NT2/D1 (cell line): ENCODE data around the gene MAD1L1.

ENCODE experiments used
- DNase-seq: peaks from one replicate; pipeline ENCODE4 v3.0.0-alpha.2; 2011; ENCODE audit warnings: low read depth, low spot score
- H3K27me3 ChIP-seq: 2 replicates; pipeline ENCODE4 v1.6.0; 2011; ENCODE audit warnings: mild to moderate bottlenecking; ENCODE audit not compliant: insufficient read length, insufficient read depth
- H3K36me3 ChIP-seq: 2 replicates; pipeline ENCODE4 v1.6.1; 2011; ENCODE audit warnings: mild to moderate bottlenecking, low read length, mixed read lengths; ENCODE audit not compliant: insufficient read depth, insufficient read length
- H3K4me1 ChIP-seq: 2 replicates; pipeline ENCODE4 v1.5.1; 2011; ENCODE audit not compliant: insufficient read depth, insufficient read length
- H3K4me3 ChIP-seq: 2 replicates; pipeline ENCODE4 v1.5.1; 2011; ENCODE audit warnings: low read depth; ENCODE audit not compliant: insufficient read length
- H3K9ac ChIP-seq: 2 replicates; pipeline ENCODE4 v1.6.0; 2011; ENCODE audit warnings: low read depth; ENCODE audit not compliant: insufficient read length
- H3K9me3 ChIP-seq: 2 replicates; pipeline ENCODE4 v1.5.1; 2011; ENCODE audit warnings: mild to moderate bottlenecking, low read length; ENCODE audit not compliant: insufficient read depth
- SUZ12 ChIP-seq: IDR thresholded peaks from 2 replicates; pipeline ENCODE4 v1.6.1; 2011; ENCODE audit not compliant: insufficient read length, insufficient read depth; ENCODE audit errors: extremely low read depth
- YY1 ChIP-seq: IDR thresholded peaks from 2 replicates; pipeline ENCODE4 v1.6.1; 2011; ENCODE audit not compliant: insufficient read length, insufficient read depth
- ZNF274 ChIP-seq: IDR thresholded peaks from 2 replicates; pipeline ENCODE4 v1.6.1; 2011; ENCODE audit warnings: mild to moderate bottlenecking, low read depth, low read length

Gene MAD1L1

DNA sequence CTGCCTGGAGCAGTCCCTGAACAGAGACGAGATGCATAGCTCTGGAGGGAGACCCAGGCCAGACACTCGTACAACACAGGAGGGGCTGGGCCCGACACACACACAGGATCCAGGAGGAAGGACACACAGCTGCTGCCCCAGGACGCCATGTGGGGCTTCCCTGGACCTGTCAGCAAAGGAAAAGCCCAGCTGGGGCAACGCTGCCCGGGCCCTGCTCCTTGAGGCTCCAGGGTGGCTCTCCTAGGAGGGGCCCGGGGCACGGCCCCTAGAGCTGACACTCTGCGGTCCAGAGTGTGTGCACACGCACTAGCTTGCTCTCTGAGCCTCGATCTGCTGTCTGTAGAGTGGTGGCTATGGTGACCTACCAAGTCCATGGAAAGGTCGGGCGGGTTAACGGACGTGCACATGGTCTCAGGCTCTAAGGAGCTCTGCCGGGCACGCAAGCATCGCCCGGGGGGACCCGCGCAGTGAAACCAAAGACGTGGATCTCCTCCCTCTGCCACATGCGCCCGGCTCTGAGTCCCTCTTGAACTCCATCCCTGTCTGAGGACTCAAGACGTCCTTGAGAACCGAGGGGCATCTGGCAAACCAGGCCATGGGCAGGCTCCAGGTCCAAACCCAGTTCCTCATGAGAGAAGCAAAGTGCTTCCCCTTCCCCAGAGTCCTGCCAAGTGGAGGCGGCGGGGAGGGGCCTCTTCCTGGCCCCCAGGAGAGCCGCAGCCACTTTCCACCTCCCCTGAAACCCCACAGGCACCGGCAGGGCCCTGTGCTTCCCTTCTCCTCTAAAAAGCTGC, 283.7 kb downstream of the MAD1L1 start:
- H3K4me3 ChIP-seq = no peak overlapping the region
- DNase-seq = no peak
- H3K27me3 ChIP-seq = no peaks in the 10 kb centered on the region
- no peak overlapping the region for H3K9ac ChIP-seq
- peaks cover 8% of the 10 kb centered on the region for H3K4me1 ChIP-seq
- TF ChIP-seq YY1 (no peak), SUZ12 (no peak), ZNF274 (no peak)
- H3K9me3 ChIP-seq = no peaks in the 10 kb centered on the region
- peaks cover 28% of the 10 kb centered on the region for H3K36me3 ChIP-seq

DNA sequence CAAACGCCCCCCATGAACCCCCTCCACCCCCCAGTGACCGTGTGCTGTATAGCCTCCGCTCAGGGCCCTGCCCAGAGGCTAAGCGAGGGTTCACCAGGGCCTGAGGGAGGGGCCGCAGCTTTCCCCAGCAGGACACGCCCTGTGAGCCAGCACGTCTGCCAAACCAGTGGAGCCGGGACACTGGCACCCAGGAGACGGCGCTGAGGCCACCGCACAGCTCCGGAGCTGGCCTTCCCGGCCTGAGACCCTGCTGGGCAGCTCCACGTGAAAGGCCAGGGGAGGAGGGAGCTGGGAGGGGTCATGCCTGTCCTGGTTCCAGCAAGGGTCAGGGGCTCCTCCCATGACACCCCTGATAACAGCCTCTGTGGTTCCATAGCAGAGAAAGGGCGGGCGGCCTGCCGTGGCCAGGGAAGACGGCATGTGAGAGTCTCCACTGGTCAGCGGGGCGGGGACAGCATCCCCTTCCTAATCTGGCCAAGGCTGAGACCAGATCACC, 284.4 kb downstream of the MAD1L1 start:
- peaks cover 27% of the 10 kb centered on the region for H3K36me3 ChIP-seq
- no peak for TF ChIP-seq SUZ12
- no peak for TF ChIP-seq YY1
- TF ChIP-seq ZNF274 = no peak
- no peak overlapping the region for H3K4me3 ChIP-seq
- H3K9me3 ChIP-seq = no peaks in the 10 kb centered on the region
- H3K4me1 ChIP-seq = peaks cover 8% of the 10 kb centered on the region
- no peaks in the 10 kb centered on the region for H3K27me3 ChIP-seq
- H3K9ac ChIP-seq = no peak overlapping the region
- DNase-seq = no peak

DNA sequence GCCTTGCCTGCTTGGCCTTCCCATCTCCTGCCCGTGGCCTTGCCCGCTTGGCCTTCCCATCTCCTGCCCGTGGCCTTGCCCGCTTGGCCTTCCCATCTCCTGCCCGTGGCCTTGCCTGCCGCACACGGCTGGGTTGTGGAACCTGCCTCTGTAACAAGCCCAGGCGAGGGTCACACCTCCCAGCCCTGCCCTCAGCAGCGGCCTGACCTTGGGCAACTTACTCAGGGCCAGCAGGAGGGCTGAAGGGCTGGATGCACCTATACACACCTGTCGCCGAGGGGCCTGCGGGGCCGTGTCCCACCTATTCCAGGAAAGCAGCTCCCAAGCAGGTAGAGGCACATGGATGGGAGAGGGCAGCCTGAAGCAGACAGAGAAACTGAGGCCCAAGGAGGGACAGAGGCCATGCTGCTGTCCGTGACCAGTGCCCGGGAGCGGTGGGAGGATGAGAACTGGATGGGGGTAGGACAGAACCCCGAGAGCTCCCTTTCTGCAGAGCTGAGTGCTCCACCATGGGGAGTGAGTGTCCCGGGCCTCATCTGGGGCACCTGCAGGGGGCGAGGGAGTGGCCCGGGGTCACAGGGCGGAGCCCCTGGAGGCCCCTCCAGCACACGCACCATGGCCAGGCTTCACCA, 285.0 kb downstream of the MAD1L1 start:
- DNase-seq = no peak
- peaks cover 8% of the 10 kb centered on the region for H3K4me1 ChIP-seq
- TF ChIP-seq ZNF274 (no peak), SUZ12 (no peak), YY1 (no peak)
- H3K27me3 ChIP-seq = no peaks in the 10 kb centered on the region
- H3K9ac ChIP-seq = no peak overlapping the region
- H3K4me3 ChIP-seq = no peak overlapping the region
- H3K36me3 ChIP-seq = peaks cover 27% of the 10 kb centered on the region
- H3K9me3 ChIP-seq = no peaks in the 10 kb centered on the region

DNA sequence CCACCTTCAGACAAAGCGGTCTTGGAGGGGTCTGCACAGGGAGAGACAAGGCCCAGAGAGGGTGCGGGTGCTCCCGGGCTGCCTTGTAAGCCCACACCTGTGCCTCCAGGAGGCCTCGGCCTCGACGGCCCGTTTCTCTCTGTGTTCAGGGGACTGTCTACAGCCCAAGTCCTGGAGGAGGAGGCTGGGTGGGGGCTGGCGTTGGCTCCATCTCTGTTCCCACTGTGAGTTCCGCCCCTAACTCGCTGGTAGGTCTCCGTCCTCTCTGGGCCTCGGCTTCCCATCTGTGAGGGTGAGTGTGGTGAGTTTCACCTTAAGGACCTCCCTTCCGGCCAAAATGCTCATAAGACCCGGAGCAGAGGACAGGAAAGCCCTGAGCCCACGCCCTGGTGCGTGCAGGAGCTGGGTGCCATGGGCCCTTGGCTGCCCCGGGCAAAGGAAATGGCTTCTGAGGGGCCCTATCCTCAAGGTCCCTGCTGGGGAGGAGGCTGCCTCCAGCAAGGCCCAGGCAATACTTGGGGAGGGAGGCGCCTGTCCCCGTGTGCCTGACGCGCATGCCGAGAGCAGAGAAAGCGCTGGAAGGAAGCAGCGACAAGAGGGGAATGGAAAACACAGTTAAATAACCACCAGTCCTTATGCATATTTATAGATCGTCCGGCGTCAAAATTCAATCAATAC, 285.8 kb downstream of the MAD1L1 start:
- Histone ChIP-seq H3K4me3 (no peak overlapping the region), H3K36me3 (peaks cover 27% of the 10 kb centered on the region), H3K4me1 (peaks cover 10% of the 10 kb centered on the region), H3K9me3 (no peaks in the 10 kb centered on the region), H3K27me3 (no peaks in the 10 kb centered on the region), H3K9ac (no peak overlapping the region)
- TF ChIP-seq YY1 = no peak
- TF ChIP-seq SUZ12 = no peak
- TF ChIP-seq ZNF274 = no peak
- DNase-seq = no peak

DNA sequence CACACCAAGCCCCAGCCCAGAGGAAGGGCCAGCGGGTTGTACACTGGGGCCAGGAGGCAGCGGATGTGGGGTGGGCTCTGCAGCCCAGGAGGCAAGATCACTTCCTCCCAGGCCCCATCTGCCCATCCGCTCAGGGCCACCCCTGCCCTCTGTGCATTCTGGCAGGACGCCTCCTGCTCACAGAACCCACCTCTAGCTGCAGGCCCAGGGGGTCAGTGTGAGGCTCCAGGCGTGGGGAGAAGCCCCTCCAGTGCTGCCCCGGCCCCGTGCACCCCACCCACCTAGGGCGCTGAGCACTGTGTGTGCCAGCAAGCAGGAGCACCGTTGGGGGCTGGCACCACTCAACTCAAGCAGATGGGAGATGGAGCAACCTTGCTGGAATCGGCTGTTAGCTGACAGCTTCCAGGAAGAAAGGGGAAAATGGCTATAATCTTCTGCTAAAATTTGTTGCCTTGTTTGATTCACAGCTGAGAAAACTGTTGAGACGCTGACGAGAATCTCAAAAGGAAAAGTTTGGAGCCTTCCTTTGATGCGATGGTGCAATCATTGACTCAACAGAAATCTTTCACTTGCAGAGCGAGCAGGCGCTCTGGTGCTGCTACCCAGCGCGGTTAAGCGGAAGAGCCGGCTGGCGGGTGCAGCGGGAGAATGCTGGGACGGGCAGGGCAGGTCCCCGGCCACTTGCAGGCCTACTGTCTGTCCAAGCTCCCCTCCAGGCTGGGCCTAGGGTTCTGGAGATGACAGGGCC, 286.5 kb downstream of the MAD1L1 start:
- peaks cover 13% of the 10 kb centered on the region for H3K4me1 ChIP-seq
- H3K9me3 ChIP-seq = no peaks in the 10 kb centered on the region
- DNase-seq = no peak
- TF ChIP-seq YY1 = no peak
- no peak for TF ChIP-seq ZNF274
- TF ChIP-seq SUZ12 = no peak
- peaks cover 22% of the 10 kb centered on the region for H3K36me3 ChIP-seq
- H3K4me3 ChIP-seq = no peak overlapping the region
- no peaks in the 10 kb centered on the region for H3K27me3 ChIP-seq
- no peak overlapping the region for H3K9ac ChIP-seq

DNA sequence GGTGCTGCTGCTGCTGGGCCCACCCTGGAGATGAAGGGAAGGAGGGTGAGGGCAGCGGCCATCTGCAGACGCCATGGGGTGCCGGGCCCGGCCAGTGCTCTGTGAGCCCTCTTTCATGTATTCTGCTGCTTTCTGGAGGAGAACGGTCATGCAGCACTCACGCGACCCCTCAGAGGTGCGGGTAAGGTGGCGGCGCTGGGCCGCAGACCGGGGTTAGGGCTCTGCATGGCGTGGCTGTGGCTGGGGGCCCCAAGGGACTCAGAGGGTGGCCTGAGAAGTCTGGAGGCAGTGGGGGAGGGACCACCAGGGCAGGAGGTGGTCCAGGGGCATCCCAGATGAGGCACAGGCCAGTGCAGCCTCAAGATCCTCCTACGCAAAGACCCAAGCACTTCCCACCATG, 287.2 kb downstream of the MAD1L1 start:
- H3K9ac ChIP-seq = no peak overlapping the region
- no peak overlapping the region for H3K4me3 ChIP-seq
- H3K9me3 ChIP-seq = no peaks in the 10 kb centered on the region
- peaks cover 19% of the 10 kb centered on the region for H3K36me3 ChIP-seq
- H3K27me3 ChIP-seq = no peaks in the 10 kb centered on the region
- TF ChIP-seq ZNF274 = no peak
- H3K4me1 ChIP-seq = peaks cover 17% of the 10 kb centered on the region
- no peak for DNase-seq
